ENCODE measurements around the gene GIPC3.

DNA sequence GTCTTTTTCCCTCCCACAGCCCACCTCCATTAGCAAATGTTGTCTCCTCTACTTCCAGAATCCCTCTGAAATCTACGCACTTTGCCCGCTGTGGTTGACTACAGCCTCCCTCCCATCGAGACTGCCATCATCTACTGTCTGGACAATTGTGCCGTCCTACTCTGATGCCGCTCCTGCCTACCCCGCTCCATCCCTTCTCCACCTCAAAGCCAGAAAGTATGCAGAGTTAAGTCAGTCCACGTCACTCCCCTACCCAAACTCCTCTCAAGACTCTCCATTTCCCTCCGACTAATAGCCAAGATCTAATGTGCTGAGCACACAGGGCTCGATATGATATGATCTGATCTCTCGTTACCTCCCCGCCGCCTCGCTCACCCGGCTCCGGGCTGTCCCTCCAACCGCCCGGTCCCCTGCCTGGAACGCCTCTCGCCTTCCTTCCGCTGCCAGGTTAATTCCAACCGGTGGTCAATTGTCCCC is 40.8 kb downstream of the GIPC3 start:
- no peak for TF ChIP-seq POLR2A (IDR thresholded peaks at IDR 0.05)
- TF ChIP-seq, protein P1, sequence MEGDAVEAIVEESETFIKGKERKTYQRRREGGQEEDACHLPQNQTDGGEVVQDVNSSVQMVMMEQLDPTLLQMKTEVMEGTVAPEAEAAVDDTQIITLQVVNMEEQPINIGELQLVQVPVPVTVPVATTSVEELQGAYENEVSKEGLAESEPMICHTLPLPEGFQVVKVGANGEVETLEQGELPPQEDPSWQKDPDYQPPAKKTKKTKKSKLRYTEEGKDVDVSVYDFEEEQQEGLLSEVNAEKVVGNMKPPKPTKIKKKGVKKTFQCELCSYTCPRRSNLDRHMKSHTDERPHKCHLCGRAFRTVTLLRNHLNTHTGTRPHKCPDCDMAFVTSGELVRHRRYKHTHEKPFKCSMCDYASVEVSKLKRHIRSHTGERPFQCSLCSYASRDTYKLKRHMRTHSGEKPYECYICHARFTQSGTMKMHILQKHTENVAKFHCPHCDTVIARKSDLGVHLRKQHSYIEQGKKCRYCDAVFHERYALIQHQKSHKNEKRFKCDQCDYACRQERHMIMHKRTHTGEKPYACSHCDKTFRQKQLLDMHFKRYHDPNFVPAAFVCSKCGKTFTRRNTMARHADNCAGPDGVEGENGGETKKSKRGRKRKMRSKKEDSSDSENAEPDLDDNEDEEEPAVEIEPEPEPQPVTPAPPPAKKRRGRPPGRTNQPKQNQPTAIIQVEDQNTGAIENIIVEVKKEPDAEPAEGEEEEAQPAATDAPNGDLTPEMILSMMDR (IDR thresholded peaks at IDR 0.05), result no peak

Data from right lobe of liver (tissue), 4 donors.